ENCODE measurements around the gene GSTM1. TPM values are rescaled to one million over a fixed set of nuclear protein-coding genes. Genes with fewer than 3 reads are reported as not detected.

The GSTM1 gene
- polyA plus RNA-seq, 3 donors: 13.5 to 27.7 TPM; not detected in 1

DNA sequence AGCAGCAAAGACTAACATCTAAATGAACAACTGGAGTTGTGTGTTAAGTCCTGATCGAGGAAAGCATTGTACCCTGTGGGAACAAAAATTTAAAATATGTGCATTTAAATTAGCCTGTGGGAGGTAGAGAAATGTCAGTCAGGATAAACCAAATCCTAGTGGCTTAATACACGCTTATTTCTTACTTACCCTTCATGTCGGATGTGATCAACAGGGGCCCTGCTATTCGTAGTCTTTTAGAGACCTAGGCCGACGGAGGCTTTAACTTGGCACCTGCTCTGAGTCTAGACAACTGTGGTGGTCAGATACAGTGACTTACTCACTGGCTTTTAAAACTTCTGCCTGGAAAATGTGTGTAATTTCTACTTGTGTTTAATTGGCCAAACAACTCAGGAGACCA lies 43.0 kb downstream of the GSTM1 start:
- no peaks in the 10 kb centered on the region for H3K4me1 ChIP-seq (ENCODE audit: control insufficient read depth in 1 of 2, insufficient read depth in 2 of 2, low read length in 2 of 2)
- TF ChIP-seq, protein P1, sequence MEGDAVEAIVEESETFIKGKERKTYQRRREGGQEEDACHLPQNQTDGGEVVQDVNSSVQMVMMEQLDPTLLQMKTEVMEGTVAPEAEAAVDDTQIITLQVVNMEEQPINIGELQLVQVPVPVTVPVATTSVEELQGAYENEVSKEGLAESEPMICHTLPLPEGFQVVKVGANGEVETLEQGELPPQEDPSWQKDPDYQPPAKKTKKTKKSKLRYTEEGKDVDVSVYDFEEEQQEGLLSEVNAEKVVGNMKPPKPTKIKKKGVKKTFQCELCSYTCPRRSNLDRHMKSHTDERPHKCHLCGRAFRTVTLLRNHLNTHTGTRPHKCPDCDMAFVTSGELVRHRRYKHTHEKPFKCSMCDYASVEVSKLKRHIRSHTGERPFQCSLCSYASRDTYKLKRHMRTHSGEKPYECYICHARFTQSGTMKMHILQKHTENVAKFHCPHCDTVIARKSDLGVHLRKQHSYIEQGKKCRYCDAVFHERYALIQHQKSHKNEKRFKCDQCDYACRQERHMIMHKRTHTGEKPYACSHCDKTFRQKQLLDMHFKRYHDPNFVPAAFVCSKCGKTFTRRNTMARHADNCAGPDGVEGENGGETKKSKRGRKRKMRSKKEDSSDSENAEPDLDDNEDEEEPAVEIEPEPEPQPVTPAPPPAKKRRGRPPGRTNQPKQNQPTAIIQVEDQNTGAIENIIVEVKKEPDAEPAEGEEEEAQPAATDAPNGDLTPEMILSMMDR (IDR thresholded peaks at IDR 0.05): no peak
- no peak overlapping the region for H3K4me3 Mint-ChIP-seq
- H3K9ac ChIP-seq (ENCODE audit: insufficient read depth, low read length, poor library complexity, severe bottlenecking): no peak overlapping the region
- DNase-seq: no peak
- H4K20me1 ChIP-seq (ENCODE audit: insufficient read depth, low read length): no peaks in the 10 kb centered on the region
- no peak overlapping the region for H3K4me3 ChIP-seq (replicated peaks in 1 of 3; ENCODE audit: low read depth in 2 of 3, low read length in 3 of 3)
- no peak overlapping the region for H2AFZ ChIP-seq (ENCODE audit: insufficient read depth, low read depth, low read length, poor library complexity, severe bottlenecking)
- H3K4me1 Mint-ChIP-seq: peaks cover 2% of the 10 kb centered on the region
- H3K36me3 Mint-ChIP-seq: no peaks in the 10 kb centered on the region
- WGBS (ENCODE audit: insufficient coverage): no CpG with 5 or more reads among the region's 6 CpGs
- H3K36me3 ChIP-seq (replicated peaks in 1 of 2; ENCODE audit: control insufficient read depth in 1 of 2, insufficient read depth in 2 of 2, low read length in 2 of 2): no peaks in the 10 kb centered on the region
- no peak overlapping the region for H3K27ac Mint-ChIP-seq
- H3K9me3 ChIP-seq (replicated peaks in 1 of 2; ENCODE audit: control insufficient read depth in 1 of 2, insufficient read depth in 1 of 2, low read length in 2 of 2): peaks cover 0 to 6% of the 10 kb centered on the region in 2 donors
- H3K27ac ChIP-seq (ENCODE audit: low read depth in 1 of 2, low read length in 2 of 2): no peak overlapping the region
- intact Hi-C loops (cut with micrococcal nuclease): no loop called here
- H3K27me3 Mint-ChIP-seq (ENCODE audit: low read depth in 3 of 3): peaks cover 4 to 7% (median 5%) of the 10 kb centered on the region in 3 donors
- H3K9me3 Mint-ChIP-seq: peaks cover 0 to 8% (median 3%) of the 10 kb centered on the region in 7 donors
- peaks cover 0 to 2% of the 10 kb centered on the region in 2 donors for H3K27me3 ChIP-seq (ENCODE audit: control insufficient read depth in 2 of 2, insufficient read depth in 2 of 2, low read length in 2 of 2)
- H3K4me2 ChIP-seq (replicated peaks; ENCODE audit: extremely low read depth, low read length, poor library complexity, severe bottlenecking): no peak overlapping the region
- H3K79me2 ChIP-seq (ENCODE audit: insufficient read depth, low read length): no peaks in the 10 kb centered on the region

DNA sequence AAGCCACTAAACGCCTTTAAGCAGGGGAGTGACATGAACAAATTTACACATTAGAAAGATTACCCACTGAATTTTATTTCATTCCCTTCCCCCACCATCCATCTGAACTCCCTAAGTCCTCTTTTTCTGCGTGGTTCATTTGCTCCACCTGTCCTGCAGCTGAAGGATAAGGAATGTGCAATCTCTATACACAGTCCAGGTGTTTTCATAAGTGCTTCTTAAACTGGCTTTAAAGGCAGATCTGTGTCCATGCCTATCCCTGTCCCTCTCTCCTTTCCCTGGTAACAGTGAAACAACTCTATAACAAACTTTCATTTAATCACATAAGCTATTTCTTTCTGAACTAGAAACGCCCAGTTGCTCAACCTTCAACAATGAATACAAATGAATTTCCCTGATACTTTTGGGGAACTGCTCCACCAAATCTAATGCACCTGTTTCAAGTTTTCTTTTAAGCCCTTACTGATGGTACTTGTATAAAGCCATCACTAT lies 44.8 kb downstream of the GSTM1 start:
- H3K4me3 Mint-ChIP-seq: no peak overlapping the region
- Histone ChIP-seq H3K4me2 (replicated peaks; ENCODE audit: extremely low read depth, low read length, poor library complexity, severe bottlenecking) (no peak overlapping the region), H3K79me2 (ENCODE audit: insufficient read depth, low read length) (no peaks in the 10 kb centered on the region), H3K4me1 (ENCODE audit: control insufficient read depth in 1 of 2, insufficient read depth in 2 of 2, low read length in 2 of 2) (no peaks in the 10 kb centered on the region), H3K27me3 (ENCODE audit: control insufficient read depth in 2 of 2, insufficient read depth in 2 of 2, low read length in 2 of 2) (peaks cover 0 to 5% of the 10 kb centered on the region in 2 donors), H3K36me3 (replicated peaks in 1 of 2; ENCODE audit: control insufficient read depth in 1 of 2, insufficient read depth in 2 of 2, low read length in 2 of 2) (no peaks in the 10 kb centered on the region), H3K9me3 (replicated peaks in 1 of 2; ENCODE audit: control insufficient read depth in 1 of 2, insufficient read depth in 1 of 2, low read length in 2 of 2) (peaks cover 0 to 6% of the 10 kb centered on the region in 2 donors), H3K27ac (ENCODE audit: low read depth in 1 of 2, low read length in 2 of 2) (no peak overlapping the region), H4K20me1 (ENCODE audit: insufficient read depth, low read length) (no peaks in the 10 kb centered on the region), H3K9ac (ENCODE audit: insufficient read depth, low read length, poor library complexity, severe bottlenecking) (no peak overlapping the region), H2AFZ (ENCODE audit: insufficient read depth, low read depth, low read length, poor library complexity, severe bottlenecking) (no peak overlapping the region), H3K4me3 (replicated peaks in 1 of 3; ENCODE audit: low read depth in 2 of 3, low read length in 3 of 3) (no peak overlapping the region)
- TF ChIP-seq, protein P1 (IDR thresholded peaks at IDR 0.05): no peak
- no peak overlapping the region for H3K27ac Mint-ChIP-seq
- peaks cover 2 to 6% (median 4%) of the 10 kb centered on the region in 3 donors for H3K27me3 Mint-ChIP-seq (ENCODE audit: low read depth in 3 of 3)
- peaks cover 0 to 8% (median 2%) of the 10 kb centered on the region in 7 donors for H3K9me3 Mint-ChIP-seq
- WGBS (ENCODE audit: insufficient coverage): 67% methylated on average over 1 of the region's 3 CpGs
- intact Hi-C loops (cut with micrococcal nuclease): no loop called here
- DNase-seq: no peak
- no peaks in the 10 kb centered on the region for H3K36me3 Mint-ChIP-seq
- peaks cover 2% of the 10 kb centered on the region for H3K4me1 Mint-ChIP-seq

Measured in CD14-positive monocyte (primary cell).